B cell (primary cell): Measurements from ENCODE around the gene N4BP2L2. TPM values are rescaled to one million over a fixed set of nuclear protein-coding genes. Genes with fewer than 3 reads are reported as not detected.

Source experiments
- ATAC-seq: fragments of 200-7000 bp; cut with Tn5 transposase; one replicate; pipeline ENCODE4 v1.10.0; 2021; ENCODE audit warnings: low read depth, mild to moderate bottlenecking, moderate number of reproducible peaks, moderate library complexity
- CTCF ChIA-PET: fragments of 350-600 bp; sonication (Branson Sonifier 250); formaldehyde crosslinking; loops from one replicate; lab custom pipeline; 2021; ENCODE audit warnings: antibody characterized with exemption, inconsistent platforms; lab: Charles Lee
- POLR2A ChIA-PET: fragments of 350-600 bp; sonication (Branson Sonifier 250); formaldehyde crosslinking; loops from one replicate; lab custom pipeline; 2021; ENCODE audit warnings: antibody characterized with exemption; lab: Charles Lee
- DNase-seq: peaks from one replicate; pipeline ENCODE4 v3.0.0; 2013
- H2AFZ ChIP-seq: 2 replicates; pipeline ENCODE4 v1.6.1; 2012; ENCODE audit warnings: mild to moderate bottlenecking, low read depth, low read length; ENCODE audit not compliant: insufficient read depth, poor library complexity, severe bottlenecking
- H3K27ac ChIP-seq, 2 donors: 1 replicate in 1 of 2; 2 replicates in 1 of 2; pipeline ENCODE4 v1.5.1; 2012 to 2013; ENCODE audit warnings: low read length in 2 of 2, mild to moderate bottlenecking in 2 of 2, moderate library complexity in 1 of 2
- H3K27me3 ChIP-seq, 4 experiments: fragments of 200-600 bp in 1 of 4; sonication (generic) in 1 of 4; replicated peaks in 1 of 4; 1 replicate in 2 of 4; 2 replicates in 2 of 4; pipeline versions ENCODE4 v1.6.1 to v1.7.0; 2013 to 2016; ENCODE audit warnings: low read length in 3 of 4, mild to moderate bottlenecking in 2 of 4, mixed read lengths in 1 of 4, moderate library complexity in 1 of 4; ENCODE audit not compliant: insufficient read depth in 4 of 4, control insufficient read depth in 3 of 4; ENCODE audit errors: control extremely low read depth in 1 of 4
- H3K36me3 ChIP-seq, 2 experiments: replicated peaks in 1 of 2; 1 replicate in 1 of 2; 2 replicates in 1 of 2; pipeline versions ENCODE4 v1.6.1 to v1.7.1; 2013; ENCODE audit warnings: low read length in 1 of 2; ENCODE audit not compliant: insufficient read depth in 2 of 2, control insufficient read depth in 1 of 2; ENCODE audit errors: control extremely low read depth in 1 of 2, extremely low read depth in 1 of 2
- H3K4me1 ChIP-seq, 2 donors: fragments of 200-600 bp in 1 of 2; sonication (generic) in 1 of 2; 1 replicate in 1 of 2; 2 replicates in 1 of 2; pipeline versions ENCODE4 v1.5.1 to v1.6.1; 2013 to 2017; ENCODE audit warnings: low read length in 2 of 2; ENCODE audit not compliant: control insufficient read depth in 2 of 2, insufficient read depth in 2 of 2
- H3K4me2 ChIP-seq: replicated peaks from 2 replicates; pipeline ENCODE3; 2012; ENCODE audit warnings: mild to moderate bottlenecking, low read depth, low read length; ENCODE audit not compliant: poor library complexity, severe bottlenecking
- H3K4me3 ChIP-seq, 5 experiments: fragments of 200-600 bp in 1 of 5; sonication (generic) in 1 of 5; 1 replicate in 3 of 5; 2 replicates in 2 of 5; pipeline versions ENCODE4 v1.5.1 to v1.7.0; 2011 to 2016; ENCODE audit warnings: low read length in 4 of 5, mild to moderate bottlenecking in 4 of 5, low read depth in 2 of 5, control low read depth in 1 of 5, moderate library complexity in 1 of 5; ENCODE audit not compliant: insufficient read depth in 1 of 5; ENCODE audit errors: control extremely low read depth in 1 of 5, extremely low read depth in 1 of 5
- H3K79me2 ChIP-seq: fragments of 200-600 bp; sonication (generic); one replicate; pipeline ENCODE4 v1.6.0; 2016; ENCODE audit warnings: low read length; ENCODE audit not compliant: control insufficient read depth, insufficient read depth
- H3K9ac ChIP-seq: fragments of 200-600 bp; sonication (generic); 2 replicates; pipeline ENCODE4 v1.6.1; 2017; ENCODE audit warnings: mild to moderate bottlenecking, low read length, moderate library complexity
- H3K9me3 ChIP-seq, 3 donors: one replicate each; pipeline versions ENCODE4 v1.6.1 to v1.7.1; 2013; ENCODE audit warnings: low read length in 2 of 3; ENCODE audit not compliant: control insufficient read depth in 2 of 3, insufficient read depth in 1 of 3; ENCODE audit errors: control extremely low read depth in 1 of 3
- H4K20me1 ChIP-seq: 2 replicates; pipeline ENCODE4 v1.6.0; 2012; ENCODE audit warnings: mild to moderate bottlenecking, low read length; ENCODE audit not compliant: insufficient read depth, control insufficient read depth, poor library complexity, severe bottlenecking
- H3K27ac Mint-ChIP-seq: one replicate; pipeline ENCODE4 v1.8.0; 2021; ENCODE audit warnings: mixed read lengths
- H3K27me3 Mint-ChIP-seq: one replicate; pipeline ENCODE4 v1.8.0; 2021; ENCODE audit warnings: mixed read lengths
- H3K4me1 Mint-ChIP-seq: one replicate; pipeline ENCODE4 v1.8.0; 2021; ENCODE audit warnings: mixed read lengths
- H3K4me3 Mint-ChIP-seq: one replicate; pipeline ENCODE4 v1.8.0; 2021; ENCODE audit warnings: mixed read lengths
- H3K9me3 Mint-ChIP-seq: one replicate; pipeline ENCODE4 v1.8.0; 2022; ENCODE audit warnings: mixed read lengths; ENCODE audit not compliant: insufficient read depth
- EZH2 ChIP-seq: IDR thresholded peaks from 2 replicates; pipeline ENCODE4 v1.6.1; 2012; ENCODE audit warnings: borderline replicate concordance, low read depth, mild to moderate bottlenecking, moderate library complexity, low read length; ENCODE audit not compliant: insufficient read depth, poor library complexity, severe bottlenecking
- WGBS: methylation state at CpG from one replicate; pipeline ENCODE4 v1.1.5; 2013; ENCODE audit warnings: missing lambda C conversion rate; ENCODE audit not compliant: insufficient coverage; 5-methylcytosine and 5-hydroxymethylcytosine counted together
- intact Hi-C: fragments of 100-400 bp; cut with micrococcal nuclease; formaldehyde crosslinking; loops from one replicate; pipeline ENCODE4 v1.10.0; 2022
- polyA plus RNA-seq: library from polyadenylated mRNA; depleted of rRNA; stranded (reverse); fragments of >200 nt; gene quantifications from 2 replicates; pipeline ENCODE4 v1.2.3, GENCODE V29; 2012
- total RNA-seq, 2 donors: library from RNA; stranded (reverse); fragments of 120-200 nt in 1 of 2; gene quantifications; 1 replicate in 1 of 2; 2 replicates in 1 of 2; pipeline versions ENCODE4 v1.2.3 to v1.2.4, GENCODE V29; 2013 to 2022
- TF ChIP-seq, protein P1 (sequence below): fragments of 200-600 bp; IDR thresholded peaks from one replicate; pipeline ENCODE4 v1.8.0; 2022; ENCODE audit warnings: antibody characterized with exemption, mild to moderate bottlenecking

Gene N4BP2L2
- total and polyA plus RNA-seq, 2 donors (not counting 1 experiment from before 2014, with no cell fraction given) = 63.9 to 239 TPM

DNA sequence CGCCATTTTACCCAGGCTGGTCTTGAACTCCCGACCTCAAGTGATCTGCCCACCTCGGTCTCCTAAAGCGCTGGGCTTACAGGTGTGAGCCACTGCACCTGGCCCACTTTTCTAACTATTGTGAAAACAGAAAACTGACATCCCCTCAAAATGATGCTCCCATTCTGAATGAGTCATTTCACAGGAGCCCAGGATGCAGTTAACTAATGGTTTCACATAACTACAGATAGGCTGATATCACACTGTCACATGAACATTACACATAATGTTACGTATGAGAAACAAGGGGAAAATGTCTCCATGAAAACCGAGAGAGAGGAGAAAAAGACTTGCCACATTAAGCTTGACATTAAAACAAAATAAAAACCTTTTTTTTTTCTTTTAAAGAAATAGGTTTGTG lies 37.5 kb downstream of the N4BP2L2 start:
- H3K9me3 ChIP-seq = no peaks in the 10 kb centered on the region
- intact Hi-C loops = no loop called here
- H3K36me3 ChIP-seq = no peaks in the 10 kb centered on the region
- ATAC-seq (no peak), DNase-seq (no peak)
- 98% methylated on average over 4 of the region's 6 CpGs for WGBS
- ChIA-PET CTCF (interaction anchor here (0.6 kb wide), 1 partner anchor 26 kb away, joined by 3 read pairs; no protein-coding TSS in a partner anchor), POLR2A (no interaction called here)
- no peak overlapping the region for H3K4me3 ChIP-seq
- Mint-ChIP-seq H3K4me3 (no peak overlapping the region), H3K9me3 (no peaks in the 10 kb centered on the region), H3K27me3 (no peaks in the 10 kb centered on the region), H3K4me1 (no peaks in the 10 kb centered on the region), H3K27ac (no peak overlapping the region)
- no peaks in the 10 kb centered on the region for H3K4me1 ChIP-seq
- H3K9ac ChIP-seq = no peak overlapping the region
- no peak overlapping the region for H2AFZ ChIP-seq
- no peaks in the 10 kb centered on the region for H3K79me2 ChIP-seq
- no peaks in the 10 kb centered on the region for H4K20me1 ChIP-seq
- TF ChIP-seq, protein P1, sequence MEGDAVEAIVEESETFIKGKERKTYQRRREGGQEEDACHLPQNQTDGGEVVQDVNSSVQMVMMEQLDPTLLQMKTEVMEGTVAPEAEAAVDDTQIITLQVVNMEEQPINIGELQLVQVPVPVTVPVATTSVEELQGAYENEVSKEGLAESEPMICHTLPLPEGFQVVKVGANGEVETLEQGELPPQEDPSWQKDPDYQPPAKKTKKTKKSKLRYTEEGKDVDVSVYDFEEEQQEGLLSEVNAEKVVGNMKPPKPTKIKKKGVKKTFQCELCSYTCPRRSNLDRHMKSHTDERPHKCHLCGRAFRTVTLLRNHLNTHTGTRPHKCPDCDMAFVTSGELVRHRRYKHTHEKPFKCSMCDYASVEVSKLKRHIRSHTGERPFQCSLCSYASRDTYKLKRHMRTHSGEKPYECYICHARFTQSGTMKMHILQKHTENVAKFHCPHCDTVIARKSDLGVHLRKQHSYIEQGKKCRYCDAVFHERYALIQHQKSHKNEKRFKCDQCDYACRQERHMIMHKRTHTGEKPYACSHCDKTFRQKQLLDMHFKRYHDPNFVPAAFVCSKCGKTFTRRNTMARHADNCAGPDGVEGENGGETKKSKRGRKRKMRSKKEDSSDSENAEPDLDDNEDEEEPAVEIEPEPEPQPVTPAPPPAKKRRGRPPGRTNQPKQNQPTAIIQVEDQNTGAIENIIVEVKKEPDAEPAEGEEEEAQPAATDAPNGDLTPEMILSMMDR = no peak
- no peak for TF ChIP-seq EZH2
- H3K27ac ChIP-seq = no peak overlapping the region
- H3K4me2 ChIP-seq = no peak overlapping the region
- H3K27me3 ChIP-seq = no peaks in the 10 kb centered on the region

DNA sequence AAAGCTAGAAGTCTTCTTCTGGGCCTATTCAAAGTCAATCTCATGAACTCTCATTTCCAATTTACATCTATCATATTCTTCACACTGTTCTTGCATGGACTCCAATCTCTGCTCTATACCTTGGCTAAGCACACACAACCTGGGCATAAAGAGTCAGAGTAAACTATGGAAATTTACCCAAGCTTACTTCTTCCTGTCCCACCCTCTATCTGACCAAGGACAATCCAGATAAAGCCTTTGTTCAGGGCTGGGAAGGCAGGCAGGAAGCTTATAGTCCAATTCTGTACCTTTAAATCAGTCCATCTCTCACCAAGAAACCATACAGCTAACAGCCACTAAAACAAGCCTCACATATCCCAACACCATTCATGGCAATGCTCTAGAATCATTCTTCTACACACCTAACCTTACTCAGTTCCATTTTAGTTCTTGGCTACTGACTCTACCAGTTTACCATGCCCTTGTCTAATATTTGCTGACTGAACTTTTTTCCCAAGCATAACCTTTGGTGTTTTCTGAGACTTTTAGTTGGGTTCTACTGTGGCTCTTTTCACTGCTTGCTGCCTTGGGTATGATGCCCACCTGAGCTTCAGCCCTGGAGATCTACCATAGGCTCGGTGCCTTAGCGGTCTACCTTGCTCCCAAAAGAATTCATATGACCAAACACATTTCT lies 38.9 kb downstream of the N4BP2L2 start:
- intact Hi-C loops = no loop called here
- whole genome bisulfite sequencing = 100% methylated on average over 2 of the region's 2 CpGs

More for the DNA sequence above, 38.9 kb downstream of the N4BP2L2 start:
- H3K4me3 ChIP-seq = no peak overlapping the region
- H4K20me1 ChIP-seq = no peaks in the 10 kb centered on the region
- H3K36me3 ChIP-seq = no peaks in the 10 kb centered on the region
- H3K4me1 ChIP-seq = no peaks in the 10 kb centered on the region
- H3K27ac ChIP-seq = no peak overlapping the region
- Mint-ChIP-seq H3K4me3 (no peak overlapping the region), H3K9me3 (no peaks in the 10 kb centered on the region), H3K27me3 (no peaks in the 10 kb centered on the region), H3K27ac (no peak overlapping the region), H3K4me1 (no peaks in the 10 kb centered on the region)
- H2AFZ ChIP-seq = no peak overlapping the region
- DNase-seq (no peak), ATAC-seq (no peak)
- H3K9me3 ChIP-seq = no peaks in the 10 kb centered on the region
- no peaks in the 10 kb centered on the region for H3K27me3 ChIP-seq
- TF ChIP-seq, protein P1 = no peak
- no peak for TF ChIP-seq EZH2
- H3K4me2 ChIP-seq = no peak overlapping the region
- H3K79me2 ChIP-seq = no peaks in the 10 kb centered on the region
- POLR2A ChIA-PET = no interaction called here
- no peak overlapping the region for H3K9ac ChIP-seq
- CTCF ChIA-PET = interaction anchor here (0.9 kb wide), 1 partner anchor 31 kb away, joined by 3 read pairs; no protein-coding TSS in a partner anchor
